ENCODE measurements around the gene PLEKHO2. TPM values are rescaled to one million over a fixed set of nuclear protein-coding genes. Genes with fewer than 3 reads are reported as not detected.

PLEKHO2 gene
- total and polyA plus RNA-seq, 2 of the 8 experiments (the other 6 are each of a cell fraction or from before 2014, with no cell fraction given): 16.9 to 20.1 TPM

DNA sequence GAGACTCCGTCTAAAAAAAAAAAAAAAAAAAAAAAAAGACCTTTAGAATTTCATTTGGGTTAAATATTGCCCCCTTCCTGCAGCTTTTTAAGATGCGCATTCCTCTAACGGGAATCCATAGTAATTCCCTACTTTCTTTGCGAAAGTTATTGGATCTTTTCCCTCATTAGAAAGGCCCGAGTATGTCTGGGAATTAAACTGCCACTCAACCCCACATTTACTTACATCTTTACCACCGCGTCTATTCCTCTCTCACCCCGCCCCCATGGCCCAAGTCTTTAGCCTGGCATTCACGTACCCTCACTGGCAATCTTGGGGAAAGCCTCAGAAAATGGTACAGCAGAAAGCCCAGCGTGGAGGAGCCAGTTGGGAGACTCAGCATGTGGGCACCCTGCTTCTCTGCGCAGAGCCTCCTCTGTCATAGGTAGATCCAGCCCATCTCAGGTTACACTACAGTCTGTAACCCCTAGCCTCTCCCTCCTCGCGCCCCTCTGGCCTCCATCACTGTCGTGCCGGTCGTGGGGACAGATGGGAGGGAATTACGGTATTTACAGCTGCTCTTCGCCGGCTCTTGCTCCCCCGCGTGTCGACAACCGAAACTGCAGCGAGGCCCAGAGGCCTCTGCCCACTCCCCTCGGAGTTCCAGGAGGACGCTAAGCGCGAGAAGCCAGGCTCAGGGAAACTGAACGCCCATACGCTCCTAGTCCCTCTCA is 63.6 kb downstream of the PLEKHO2 start (continued):
- TF ChIP-seq, protein P1, sequence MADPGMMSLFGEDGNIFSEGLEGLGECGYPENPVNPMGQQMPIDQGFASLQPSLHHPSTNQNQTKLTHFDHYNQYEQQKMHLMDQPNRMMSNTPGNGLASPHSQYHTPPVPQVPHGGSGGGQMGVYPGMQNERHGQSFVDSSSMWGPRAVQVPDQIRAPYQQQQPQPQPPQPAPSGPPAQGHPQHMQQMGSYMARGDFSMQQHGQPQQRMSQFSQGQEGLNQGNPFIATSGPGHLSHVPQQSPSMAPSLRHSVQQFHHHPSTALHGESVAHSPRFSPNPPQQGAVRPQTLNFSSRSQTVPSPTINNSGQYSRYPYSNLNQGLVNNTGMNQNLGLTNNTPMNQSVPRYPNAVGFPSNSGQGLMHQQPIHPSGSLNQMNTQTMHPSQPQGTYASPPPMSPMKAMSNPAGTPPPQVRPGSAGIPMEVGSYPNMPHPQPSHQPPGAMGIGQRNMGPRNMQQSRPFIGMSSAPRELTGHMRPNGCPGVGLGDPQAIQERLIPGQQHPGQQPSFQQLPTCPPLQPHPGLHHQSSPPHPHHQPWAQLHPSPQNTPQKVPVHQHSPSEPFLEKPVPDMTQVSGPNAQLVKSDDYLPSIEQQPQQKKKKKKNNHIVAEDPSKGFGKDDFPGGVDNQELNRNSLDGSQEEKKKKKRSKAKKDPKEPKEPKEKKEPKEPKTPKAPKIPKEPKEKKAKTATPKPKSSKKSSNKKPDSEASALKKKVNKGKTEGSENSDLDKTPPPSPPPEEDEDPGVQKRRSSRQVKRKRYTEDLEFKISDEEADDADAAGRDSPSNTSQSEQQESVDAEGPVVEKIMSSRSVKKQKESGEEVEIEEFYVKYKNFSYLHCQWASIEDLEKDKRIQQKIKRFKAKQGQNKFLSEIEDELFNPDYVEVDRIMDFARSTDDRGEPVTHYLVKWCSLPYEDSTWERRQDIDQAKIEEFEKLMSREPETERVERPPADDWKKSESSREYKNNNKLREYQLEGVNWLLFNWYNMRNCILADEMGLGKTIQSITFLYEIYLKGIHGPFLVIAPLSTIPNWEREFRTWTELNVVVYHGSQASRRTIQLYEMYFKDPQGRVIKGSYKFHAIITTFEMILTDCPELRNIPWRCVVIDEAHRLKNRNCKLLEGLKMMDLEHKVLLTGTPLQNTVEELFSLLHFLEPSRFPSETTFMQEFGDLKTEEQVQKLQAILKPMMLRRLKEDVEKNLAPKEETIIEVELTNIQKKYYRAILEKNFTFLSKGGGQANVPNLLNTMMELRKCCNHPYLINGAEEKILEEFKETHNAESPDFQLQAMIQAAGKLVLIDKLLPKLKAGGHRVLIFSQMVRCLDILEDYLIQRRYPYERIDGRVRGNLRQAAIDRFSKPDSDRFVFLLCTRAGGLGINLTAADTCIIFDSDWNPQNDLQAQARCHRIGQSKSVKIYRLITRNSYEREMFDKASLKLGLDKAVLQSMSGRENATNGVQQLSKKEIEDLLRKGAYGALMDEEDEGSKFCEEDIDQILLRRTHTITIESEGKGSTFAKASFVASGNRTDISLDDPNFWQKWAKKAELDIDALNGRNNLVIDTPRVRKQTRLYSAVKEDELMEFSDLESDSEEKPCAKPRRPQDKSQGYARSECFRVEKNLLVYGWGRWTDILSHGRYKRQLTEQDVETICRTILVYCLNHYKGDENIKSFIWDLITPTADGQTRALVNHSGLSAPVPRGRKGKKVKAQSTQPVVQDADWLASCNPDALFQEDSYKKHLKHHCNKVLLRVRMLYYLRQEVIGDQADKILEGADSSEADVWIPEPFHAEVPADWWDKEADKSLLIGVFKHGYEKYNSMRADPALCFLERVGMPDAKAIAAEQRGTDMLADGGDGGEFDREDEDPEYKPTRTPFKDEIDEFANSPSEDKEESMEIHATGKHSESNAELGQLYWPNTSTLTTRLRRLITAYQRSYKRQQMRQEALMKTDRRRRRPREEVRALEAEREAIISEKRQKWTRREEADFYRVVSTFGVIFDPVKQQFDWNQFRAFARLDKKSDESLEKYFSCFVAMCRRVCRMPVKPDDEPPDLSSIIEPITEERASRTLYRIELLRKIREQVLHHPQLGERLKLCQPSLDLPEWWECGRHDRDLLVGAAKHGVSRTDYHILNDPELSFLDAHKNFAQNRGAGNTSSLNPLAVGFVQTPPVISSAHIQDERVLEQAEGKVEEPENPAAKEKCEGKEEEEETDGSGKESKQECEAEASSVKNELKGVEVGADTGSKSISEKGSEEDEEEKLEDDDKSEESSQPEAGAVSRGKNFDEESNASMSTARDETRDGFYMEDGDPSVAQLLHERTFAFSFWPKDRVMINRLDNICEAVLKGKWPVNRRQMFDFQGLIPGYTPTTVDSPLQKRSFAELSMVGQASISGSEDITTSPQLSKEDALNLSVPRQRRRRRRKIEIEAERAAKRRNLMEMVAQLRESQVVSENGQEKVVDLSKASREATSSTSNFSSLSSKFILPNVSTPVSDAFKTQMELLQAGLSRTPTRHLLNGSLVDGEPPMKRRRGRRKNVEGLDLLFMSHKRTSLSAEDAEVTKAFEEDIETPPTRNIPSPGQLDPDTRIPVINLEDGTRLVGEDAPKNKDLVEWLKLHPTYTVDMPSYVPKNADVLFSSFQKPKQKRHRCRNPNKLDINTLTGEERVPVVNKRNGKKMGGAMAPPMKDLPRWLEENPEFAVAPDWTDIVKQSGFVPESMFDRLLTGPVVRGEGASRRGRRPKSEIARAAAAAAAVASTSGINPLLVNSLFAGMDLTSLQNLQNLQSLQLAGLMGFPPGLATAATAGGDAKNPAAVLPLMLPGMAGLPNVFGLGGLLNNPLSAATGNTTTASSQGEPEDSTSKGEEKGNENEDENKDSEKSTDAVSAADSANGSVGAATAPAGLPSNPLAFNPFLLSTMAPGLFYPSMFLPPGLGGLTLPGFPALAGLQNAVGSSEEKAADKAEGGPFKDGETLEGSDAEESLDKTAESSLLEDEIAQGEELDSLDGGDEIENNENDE (IDR thresholded peaks at IDR 0.05; ENCODE audit: insufficient replicate concordance, low read length): peak; percentile 88
- TF ChIP-seq SUZ12 (IDR thresholded peaks at IDR 0.05; ENCODE audit: low read length) (no peak), GTF2F1 (IDR thresholded peaks at IDR 0.05; ENCODE audit: borderline replicate concordance, low read depth, low read length) (no peak), BCL11A (IDR thresholded peaks at IDR 0.05; ENCODE audit: low read depth in 2 of 2, low read length in 2 of 2) (no peak), RAD21 (IDR thresholded peaks at IDR 0.05 in 1 of 2, conservative IDR thresholded peaks at IDR 0.05 in 1 of 2; ENCODE audit: low read depth in 2 of 2, low read length in 2 of 2) (peak; percentile 83 to 89), MAX (IDR thresholded peaks at IDR 0.05) (peak; percentile 70), SP2 (IDR thresholded peaks at IDR 0.05; ENCODE audit: low read length) (no peak), RNF2 (IDR thresholded peaks at IDR 0.05; ENCODE audit: borderline replicate concordance, low read depth, low read length, missing control alignments, poor library complexity, severe bottlenecking) (no peak), ASH2L (IDR thresholded peaks at IDR 0.05; ENCODE audit: low read length) (peak; percentile 58), SP4 (IDR thresholded peaks at IDR 0.05; ENCODE audit: low read length) (no peak)

Data from H1 (cell line).